Fibroblast of lung (primary cell): ENCODE results near the gene LRRIQ3. TPM values are rescaled to one million over a fixed set of nuclear protein-coding genes. Genes with fewer than 3 reads are reported as not detected.

ENCODE experiments used
- DNase-seq, 2 donors: peaks; one replicate each; pipeline versions ENCODE4 v3.0.0 to v3.0.0-alpha.2; 2010; ENCODE audit warnings: low read depth in 2 of 2
- H2AFZ ChIP-seq: 2 replicates; pipeline ENCODE4 v1.5.1; 2012; ENCODE audit warnings: low read length, control low read depth, inconsistent platforms
- H3K27ac ChIP-seq: 2 replicates; pipeline ENCODE4 v1.5.1; 2011; ENCODE audit warnings: low read length, control low read depth; ENCODE audit not compliant: insufficient read depth
- H3K27me3 ChIP-seq: 2 replicates; pipeline ENCODE4 v1.5.1; 2011; ENCODE audit warnings: mild to moderate bottlenecking, low read length; ENCODE audit not compliant: control insufficient read depth, insufficient read depth
- H3K36me3 ChIP-seq: 2 replicates; pipeline ENCODE4 v1.5.1; 2011; ENCODE audit warnings: low read length; ENCODE audit not compliant: control insufficient read depth, insufficient read depth
- H3K4me1 ChIP-seq: 2 replicates; pipeline ENCODE4 v1.5.1; 2011; ENCODE audit warnings: low read length; ENCODE audit not compliant: control insufficient read depth, insufficient read depth; ENCODE audit errors: extremely low read depth
- H3K4me2 ChIP-seq: 2 replicates; pipeline ENCODE4 v1.5.1; 2011; ENCODE audit warnings: low read length, control low read depth; ENCODE audit not compliant: insufficient read depth; ENCODE audit errors: extremely low read depth
- H3K4me3 ChIP-seq, 4 experiments: fragments of 200-600 bp in 1 of 4; sonication (generic) in 1 of 4; replicated peaks in 1 of 4; 2 replicates each; pipeline ENCODE4 v1.5.1; 2011 to 2016; ENCODE audit warnings: low read length in 4 of 4, low read depth in 3 of 4, mild to moderate bottlenecking in 3 of 4, control low read depth in 2 of 4, inconsistent platforms in 1 of 4, mixed read lengths in 1 of 4; ENCODE audit not compliant: insufficient read depth in 1 of 4; ENCODE audit errors: control extremely low read depth in 1 of 4
- H3K79me2 ChIP-seq: 2 replicates; pipeline ENCODE4 v1.5.1; 2012; ENCODE audit warnings: mild to moderate bottlenecking, low read length, inconsistent platforms; ENCODE audit not compliant: control insufficient read depth, insufficient read depth
- H3K9ac ChIP-seq: 2 replicates; pipeline ENCODE4 v1.5.1; 2011; ENCODE audit warnings: mild to moderate bottlenecking, low read length, control low read depth; ENCODE audit not compliant: insufficient read depth
- H3K9me3 ChIP-seq: 2 replicates; pipeline ENCODE4 v1.5.1; 2012; ENCODE audit warnings: low read depth, low read length; ENCODE audit not compliant: control insufficient read depth, insufficient read depth
- H4K20me1 ChIP-seq: 2 replicates; pipeline ENCODE4 v1.5.1; 2011; ENCODE audit warnings: low read length; ENCODE audit not compliant: control insufficient read depth, insufficient read depth; ENCODE audit errors: extremely low read depth
- EZH2 ChIP-seq: IDR thresholded peaks from 2 replicates; pipeline ENCODE4 v1.5.1; 2012; ENCODE audit warnings: low read length, control low read depth, mild to moderate bottlenecking; ENCODE audit errors: missing control alignments
- polyA plus RNA-seq, 2 donors: library from polyadenylated mRNA; depleted of rRNA in 1 of 2; stranded (reverse) in 1 of 2; unstranded in 1 of 2; fragments of >200 nt; gene quantifications; 2 replicates each; pipeline ENCODE4 v1.2.1, GENCODE V29; 2011 to 2012; ENCODE audit warnings: missing spikeins in 1 of 2
- total RNA-seq: library from RNA; depleted of rRNA; stranded (reverse); fragments of >200 nt; gene quantifications from 2 replicates; pipeline ENCODE4 v1.2.1, GENCODE V29; 2014
- TF ChIP-seq, protein P1 (sequence below), 2 donors: IDR thresholded peaks in 1 of 2; conservative IDR thresholded peaks in 1 of 2; 1 replicate in 1 of 2; 2 replicates in 1 of 2; pipeline ENCODE4 v1.5.1; 2011 to 2012; ENCODE audit warnings: low read length in 2 of 2, control low read depth in 1 of 2, inconsistent platforms in 1 of 2, low read depth in 1 of 2, mild to moderate bottlenecking in 1 of 2

The LRRIQ3 gene
- total and polyA plus RNA-seq, 2 donors (not counting 1 experiment from before 2014, with no cell fraction given): 0.56 to 1.3 TPM

GRCh38 chr1:74053407-74053806, 144.6 kb downstream of the LRRIQ3 start:
- H3K4me3 ChIP-seq: no peak overlapping the region
- H3K36me3 ChIP-seq: no peaks in the 10 kb centered on the region
- no peaks in the 10 kb centered on the region for H3K9me3 ChIP-seq
- no peak overlapping the region for H3K9ac ChIP-seq
- no peaks in the 10 kb centered on the region for H3K27me3 ChIP-seq
- TF ChIP-seq, protein P1, sequence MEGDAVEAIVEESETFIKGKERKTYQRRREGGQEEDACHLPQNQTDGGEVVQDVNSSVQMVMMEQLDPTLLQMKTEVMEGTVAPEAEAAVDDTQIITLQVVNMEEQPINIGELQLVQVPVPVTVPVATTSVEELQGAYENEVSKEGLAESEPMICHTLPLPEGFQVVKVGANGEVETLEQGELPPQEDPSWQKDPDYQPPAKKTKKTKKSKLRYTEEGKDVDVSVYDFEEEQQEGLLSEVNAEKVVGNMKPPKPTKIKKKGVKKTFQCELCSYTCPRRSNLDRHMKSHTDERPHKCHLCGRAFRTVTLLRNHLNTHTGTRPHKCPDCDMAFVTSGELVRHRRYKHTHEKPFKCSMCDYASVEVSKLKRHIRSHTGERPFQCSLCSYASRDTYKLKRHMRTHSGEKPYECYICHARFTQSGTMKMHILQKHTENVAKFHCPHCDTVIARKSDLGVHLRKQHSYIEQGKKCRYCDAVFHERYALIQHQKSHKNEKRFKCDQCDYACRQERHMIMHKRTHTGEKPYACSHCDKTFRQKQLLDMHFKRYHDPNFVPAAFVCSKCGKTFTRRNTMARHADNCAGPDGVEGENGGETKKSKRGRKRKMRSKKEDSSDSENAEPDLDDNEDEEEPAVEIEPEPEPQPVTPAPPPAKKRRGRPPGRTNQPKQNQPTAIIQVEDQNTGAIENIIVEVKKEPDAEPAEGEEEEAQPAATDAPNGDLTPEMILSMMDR (conservative IDR thresholded peaks at IDR 0.05 in 1 of 2, IDR thresholded peaks at IDR 0.05 in 1 of 2; ENCODE audit: low read depth in 1 of 2, low read length in 2 of 2): no peak
- TF ChIP-seq EZH2: no peak
- no peaks in the 10 kb centered on the region for H4K20me1 ChIP-seq
- no peak overlapping the region for H3K27ac ChIP-seq
- peak in 1 of 2 donors; percentile 32 for DNase-seq
- no peak overlapping the region for H2AFZ ChIP-seq
- H3K79me2 ChIP-seq: no peaks in the 10 kb centered on the region
- no peak overlapping the region for H3K4me2 ChIP-seq
- no peaks in the 10 kb centered on the region for H3K4me1 ChIP-seq

- H3K4me2 ChIP-seq: no peak overlapping the region
- DNase-seq: no peak
- no peaks in the 10 kb centered on the region for H3K27me3 ChIP-seq
- no peak overlapping the region for H3K27ac ChIP-seq
- no peaks in the 10 kb centered on the region for H3K36me3 ChIP-seq
- H4K20me1 ChIP-seq: no peaks in the 10 kb centered on the region
- no peak overlapping the region for H3K9ac ChIP-seq
- no peaks in the 10 kb centered on the region for H3K4me1 ChIP-seq
- no peak overlapping the region for H2AFZ ChIP-seq
- H3K79me2 ChIP-seq: no peaks in the 10 kb centered on the region
- no peaks in the 10 kb centered on the region for H3K9me3 ChIP-seq
- no peak overlapping the region for H3K4me3 ChIP-seq
- TF ChIP-seq EZH2: no peak
- TF ChIP-seq, protein P1 (conservative IDR thresholded peaks at IDR 0.05 in 1 of 2, IDR thresholded peaks at IDR 0.05 in 1 of 2; ENCODE audit: low read depth in 1 of 2, low read length in 2 of 2): no peak
These were observed 147.6 kb downstream of the LRRIQ3 start for GRCh38 chr1:74050386-74050785.

DNA sequence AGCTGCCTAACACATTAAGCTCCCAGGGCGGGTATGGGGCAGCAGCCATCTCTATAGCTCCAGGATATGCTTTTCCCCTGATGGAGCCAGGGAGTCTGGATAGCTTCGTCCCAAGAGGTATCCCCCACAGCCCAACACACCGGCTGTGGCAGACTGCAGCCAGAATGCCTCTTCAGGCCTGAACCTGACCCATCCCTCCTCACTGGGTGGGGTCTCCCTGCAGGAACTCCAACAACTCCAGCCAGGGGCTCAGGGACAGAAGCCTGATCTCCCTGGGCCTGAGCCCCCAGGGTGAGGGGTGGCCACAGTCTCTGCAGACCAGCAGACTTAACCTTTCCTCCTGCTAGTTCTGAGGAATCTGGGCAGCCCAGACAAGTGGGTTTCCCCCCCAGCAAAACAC, 159.9 kb downstream of the LRRIQ3 start:
- H3K4me2 ChIP-seq: no peak overlapping the region
- no peaks in the 10 kb centered on the region for H3K79me2 ChIP-seq
- H3K27me3 ChIP-seq: no peaks in the 10 kb centered on the region
- H3K4me1 ChIP-seq: no peaks in the 10 kb centered on the region
- H2AFZ ChIP-seq: no peak overlapping the region
- no peaks in the 10 kb centered on the region for H3K36me3 ChIP-seq
- H3K4me3 ChIP-seq: no peak overlapping the region
- H3K9ac ChIP-seq: no peak overlapping the region
- DNase-seq: no peak
- H4K20me1 ChIP-seq: no peaks in the 10 kb centered on the region
- no peak overlapping the region for H3K27ac ChIP-seq
- TF ChIP-seq EZH2: no peak
- TF ChIP-seq, protein P1 (conservative IDR thresholded peaks at IDR 0.05 in 1 of 2, IDR thresholded peaks at IDR 0.05 in 1 of 2; ENCODE audit: low read depth in 1 of 2, low read length in 2 of 2): no peak
- H3K9me3 ChIP-seq: no peaks in the 10 kb centered on the region
